ENCODE measurements around the gene USP19.

The USP19 gene
- total RNA-seq: 59.2 to 102 (median 94.2) reads per million in 4 donors

- peak; percentile 86 to 96 (median 90) for DNase-seq
Observed at GRCh38 chr3:49120438-49121131, at the start of gene USP19. USP19 (minus strand) TSS chr3:49120823; CDS start chr3:49119145, 1,678 bp downstream.

- no peak for DNase-seq
Observed at GRCh38 chr3:49166752-49167556, 46.3 kb upstream of the USP19 start.

- DNase-seq: peak; percentile 44 to 84 (median 59)
Observed at GRCh38 chr3:49165771-49166751, 45.4 kb upstream of the USP19 start, which contains the start of gene CCDC71. CCDC71 (minus strand) TSS chr3:49166331; CDS start chr3:49164208, 2,123 bp downstream.

GRCh38 chr3:49164983-49165720, 44.5 kb upstream of the USP19 start:
- DNase-seq: no peak

GRCh38 chr3:49163609-49164008, 43.0 kb upstream of the USP19 start:
- no peak for DNase-seq

GRCh38 chr3:49162751-49163419, 42.3 kb upstream of the USP19 start:
- DNase-seq: no peak

GRCh38 chr3:49161808-49162530, 41.3 kb upstream of the USP19 start:
- no peak for DNase-seq

GRCh38 chr3:49161197-49161596, 40.6 kb upstream of the USP19 start:
- DNase-seq: no peak

- no peak for DNase-seq
Observed at GRCh38 chr3:49158792-49159191, 38.2 kb upstream of the USP19 start.

- DNase-seq: peak in 4 of 5 donors; percentile 48 to 63 (median 55)
Observed at GRCh38 chr3:49158103-49158709, 37.6 kb upstream of the USP19 start.

- DNase-seq: no peak
Observed at GRCh38 chr3:49157289-49157688, 36.7 kb upstream of the USP19 start.

GRCh38 chr3:49153349-49153912, 32.8 kb upstream of the USP19 start:
- DNase-seq: no peak

- no peak for DNase-seq
Observed at GRCh38 chr3:49151610-49152009, 31.0 kb upstream of the USP19 start.

- DNase-seq: no peak
Observed at GRCh38 chr3:49148159-49148558, 27.5 kb upstream of the USP19 start.

- DNase-seq: no peak
Observed at GRCh38 chr3:49140080-49140479, 19.5 kb upstream of the USP19 start.

GRCh38 chr3:49135499-49135898, 14.9 kb upstream of the USP19 start:
- no peak for DNase-seq

GRCh38 chr3:49134471-49135265, 14.0 kb upstream of the USP19 start:
- no peak for DNase-seq

- no peak for DNase-seq
Observed at GRCh38 chr3:49133226-49133951, 12.8 kb upstream of the USP19 start.
